Astrocyte of the spinal cord (primary cell): ENCODE results near the gene WNT2B.

Source experiments
- DNase-seq: peaks from one replicate; pipeline ENCODE4 v3.0.0; 2011; ENCODE audit warnings: low read depth, low spot score
- H3K4me3 ChIP-seq: 2 replicates; pipeline ENCODE4 v1.5.1; 2011; ENCODE audit warnings: low read depth, mild to moderate bottlenecking, low read length, moderate library complexity
- in situ Hi-C: cut with HindIII; loops from 2 replicates; pipeline ENCODE4 v1.10.0; 2017; ENCODE audit warnings: low sequenced_read_pairs
- TF ChIP-seq, protein P1 (sequence below): IDR thresholded peaks from 2 replicates; pipeline ENCODE4 v1.5.1; 2012; ENCODE audit warnings: low read depth, mild to moderate bottlenecking, low read length, inconsistent platforms

Gene WNT2B

GRCh38 chr1:112488141-112488540 is 20.6 kb upstream of the WNT2B start:
- in situ Hi-C loops, result no loop called here
- no peak overlapping the region for H3K4me3 ChIP-seq
- TF ChIP-seq, protein P1, sequence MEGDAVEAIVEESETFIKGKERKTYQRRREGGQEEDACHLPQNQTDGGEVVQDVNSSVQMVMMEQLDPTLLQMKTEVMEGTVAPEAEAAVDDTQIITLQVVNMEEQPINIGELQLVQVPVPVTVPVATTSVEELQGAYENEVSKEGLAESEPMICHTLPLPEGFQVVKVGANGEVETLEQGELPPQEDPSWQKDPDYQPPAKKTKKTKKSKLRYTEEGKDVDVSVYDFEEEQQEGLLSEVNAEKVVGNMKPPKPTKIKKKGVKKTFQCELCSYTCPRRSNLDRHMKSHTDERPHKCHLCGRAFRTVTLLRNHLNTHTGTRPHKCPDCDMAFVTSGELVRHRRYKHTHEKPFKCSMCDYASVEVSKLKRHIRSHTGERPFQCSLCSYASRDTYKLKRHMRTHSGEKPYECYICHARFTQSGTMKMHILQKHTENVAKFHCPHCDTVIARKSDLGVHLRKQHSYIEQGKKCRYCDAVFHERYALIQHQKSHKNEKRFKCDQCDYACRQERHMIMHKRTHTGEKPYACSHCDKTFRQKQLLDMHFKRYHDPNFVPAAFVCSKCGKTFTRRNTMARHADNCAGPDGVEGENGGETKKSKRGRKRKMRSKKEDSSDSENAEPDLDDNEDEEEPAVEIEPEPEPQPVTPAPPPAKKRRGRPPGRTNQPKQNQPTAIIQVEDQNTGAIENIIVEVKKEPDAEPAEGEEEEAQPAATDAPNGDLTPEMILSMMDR, result no peak
- DNase-seq, result no peak

DNA sequence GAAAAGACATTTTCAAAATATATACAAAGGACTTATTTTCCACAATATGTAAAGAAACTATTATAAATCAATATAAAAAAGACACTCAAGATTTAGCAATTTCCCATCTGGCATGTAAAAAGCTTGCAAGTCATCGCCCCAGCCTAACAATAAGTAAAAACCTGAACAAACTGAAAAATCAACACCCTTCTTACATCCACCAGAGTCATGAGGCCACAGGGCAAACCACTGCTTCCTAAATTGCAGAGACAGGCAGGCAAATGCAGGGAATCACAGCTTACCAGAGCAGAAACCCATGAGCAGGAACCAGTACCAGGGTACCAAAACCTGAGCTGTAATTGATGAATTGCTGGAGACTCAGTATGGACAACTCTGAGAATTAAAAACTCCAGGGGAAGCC is 16.7 kb upstream of the WNT2B start:
- TF ChIP-seq, protein P1, result no peak
- H3K4me3 ChIP-seq, result no peak overlapping the region
- no peak for DNase-seq
- in situ Hi-C loops, result no loop called here

DNA sequence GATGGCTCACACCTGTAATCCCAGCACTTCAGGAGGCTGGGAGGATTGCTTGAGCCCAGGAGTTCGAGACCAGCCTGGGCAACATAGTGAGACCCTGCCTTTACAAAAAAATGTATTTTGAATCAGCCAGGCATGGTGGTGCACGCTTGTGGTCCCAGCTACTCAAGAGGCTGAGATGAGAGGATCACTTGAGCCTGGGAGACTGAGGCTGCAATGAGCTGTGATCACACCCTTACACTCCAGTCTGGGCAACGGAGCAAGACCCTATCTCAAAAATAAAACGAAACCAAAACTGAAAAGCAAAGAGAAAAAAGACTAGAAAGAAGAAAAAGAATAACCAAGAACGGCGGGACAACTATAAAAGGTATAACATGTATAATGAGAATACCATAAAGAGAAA is 15.4 kb upstream of the WNT2B start:
- in situ Hi-C loops, result no loop called here
- TF ChIP-seq, protein P1, result no peak
- H3K4me3 ChIP-seq, result no peak overlapping the region
- no peak for DNase-seq

- no peak for DNase-seq
- in situ Hi-C loops, result no loop called here
- H3K4me3 ChIP-seq, result no peak overlapping the region
- TF ChIP-seq, protein P1, result no peak
Measured at GRCh38 chr1:112496290-112496689, 12.5 kb upstream of the WNT2B start.

DNA sequence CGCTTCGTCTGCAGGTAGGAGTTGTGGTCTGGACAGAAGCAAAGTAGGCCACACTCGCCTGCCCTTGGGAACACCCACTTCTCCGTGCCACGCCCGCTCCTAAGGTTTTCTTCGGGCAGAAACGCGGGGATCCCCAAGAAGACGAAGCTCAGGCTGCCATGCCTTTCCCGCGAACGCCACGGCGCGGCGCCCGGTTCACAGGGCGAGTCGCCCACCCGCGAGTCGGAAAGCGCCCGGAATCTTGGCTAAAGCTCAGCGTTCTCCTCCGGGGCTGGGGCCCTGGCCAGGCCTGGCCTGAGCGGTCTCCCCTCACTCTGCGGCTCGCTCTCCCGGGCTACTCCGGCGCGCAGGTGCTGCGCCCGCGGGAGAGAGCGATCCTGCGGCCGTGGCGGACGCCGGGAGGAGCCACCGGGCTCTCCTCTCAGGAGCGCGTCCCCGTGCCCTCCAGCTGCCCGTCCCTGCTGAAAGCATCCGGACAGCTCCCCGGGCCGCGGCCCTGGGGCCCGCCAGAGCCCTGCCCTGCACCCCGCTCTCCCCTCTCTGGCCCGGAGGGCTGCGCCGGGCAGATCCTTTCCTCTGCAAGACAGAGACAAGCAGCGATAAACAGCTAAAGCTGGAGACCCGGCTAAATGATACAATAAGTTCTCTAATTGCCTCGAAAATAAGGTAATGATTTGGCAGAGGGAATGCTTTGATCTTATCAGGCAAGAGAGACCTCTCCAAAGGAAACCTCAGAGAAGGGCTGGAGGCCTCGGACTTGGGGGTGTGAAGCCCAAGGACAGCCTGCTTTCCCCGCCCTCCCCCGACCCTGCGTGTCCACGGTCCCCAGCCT is 6.7 kb upstream of the WNT2B start:
- peak; percentile 68 for DNase-seq

GRCh38 chr1:112502826-112503225 is 5.9 kb upstream of the WNT2B start:
- no peak overlapping the region for H3K4me3 ChIP-seq
- in situ Hi-C loops, result no loop called here
- TF ChIP-seq, protein P1, result no peak
- no peak for DNase-seq

More for the DNA sequence above, 6.7 kb upstream of the WNT2B start:
- TF ChIP-seq, protein P1, result peak; percentile 82
- peak overlapping the region; percentile 39 for H3K4me3 ChIP-seq
- in situ Hi-C loops, result no loop called here
